Measurements from ENCODE around the gene KRTAP4-7. TPM values are rescaled to one million over a fixed set of nuclear protein-coding genes. Genes with fewer than 3 reads are reported as not detected.
A peak's percentile ranks its signal among the peaks of the same experiment; 100 is the strongest.
"Not testable (repeated sequence)": the region's sequence is repeated elsewhere in the genome, so short reads cannot be mapped to it uniquely, and the experiment has no call there.

KRTAP4-7 gene
- total RNA-seq, 1 donor from 2014 or later, result not detected

GRCh38 chr17:41069031-41069430 lies 14.9 kb upstream of the KRTAP4-7 start:
- Mint-ChIP-seq H3K36me3 (ENCODE audit: low read depth) (no peaks in the 10 kb centered on the region), H3K27ac (ENCODE audit: unreplicated experiment) (no peak overlapping the region), H3K4me3 (ENCODE audit: unreplicated experiment) (no peak overlapping the region), H3K27me3 (ENCODE audit: low read depth) (no peaks in the 10 kb centered on the region), H3K4me1 (ENCODE audit: low read depth) (peaks cover 10% of the 10 kb centered on the region), H3K9me3 (ENCODE audit: low read depth) (no peaks in the 10 kb centered on the region)
- TF ChIP-seq, protein P1, sequence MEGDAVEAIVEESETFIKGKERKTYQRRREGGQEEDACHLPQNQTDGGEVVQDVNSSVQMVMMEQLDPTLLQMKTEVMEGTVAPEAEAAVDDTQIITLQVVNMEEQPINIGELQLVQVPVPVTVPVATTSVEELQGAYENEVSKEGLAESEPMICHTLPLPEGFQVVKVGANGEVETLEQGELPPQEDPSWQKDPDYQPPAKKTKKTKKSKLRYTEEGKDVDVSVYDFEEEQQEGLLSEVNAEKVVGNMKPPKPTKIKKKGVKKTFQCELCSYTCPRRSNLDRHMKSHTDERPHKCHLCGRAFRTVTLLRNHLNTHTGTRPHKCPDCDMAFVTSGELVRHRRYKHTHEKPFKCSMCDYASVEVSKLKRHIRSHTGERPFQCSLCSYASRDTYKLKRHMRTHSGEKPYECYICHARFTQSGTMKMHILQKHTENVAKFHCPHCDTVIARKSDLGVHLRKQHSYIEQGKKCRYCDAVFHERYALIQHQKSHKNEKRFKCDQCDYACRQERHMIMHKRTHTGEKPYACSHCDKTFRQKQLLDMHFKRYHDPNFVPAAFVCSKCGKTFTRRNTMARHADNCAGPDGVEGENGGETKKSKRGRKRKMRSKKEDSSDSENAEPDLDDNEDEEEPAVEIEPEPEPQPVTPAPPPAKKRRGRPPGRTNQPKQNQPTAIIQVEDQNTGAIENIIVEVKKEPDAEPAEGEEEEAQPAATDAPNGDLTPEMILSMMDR (IDR thresholded peaks at IDR 0.05), result no peak
- no peak for DNase-seq (ENCODE audit: low spot score)

DNA sequence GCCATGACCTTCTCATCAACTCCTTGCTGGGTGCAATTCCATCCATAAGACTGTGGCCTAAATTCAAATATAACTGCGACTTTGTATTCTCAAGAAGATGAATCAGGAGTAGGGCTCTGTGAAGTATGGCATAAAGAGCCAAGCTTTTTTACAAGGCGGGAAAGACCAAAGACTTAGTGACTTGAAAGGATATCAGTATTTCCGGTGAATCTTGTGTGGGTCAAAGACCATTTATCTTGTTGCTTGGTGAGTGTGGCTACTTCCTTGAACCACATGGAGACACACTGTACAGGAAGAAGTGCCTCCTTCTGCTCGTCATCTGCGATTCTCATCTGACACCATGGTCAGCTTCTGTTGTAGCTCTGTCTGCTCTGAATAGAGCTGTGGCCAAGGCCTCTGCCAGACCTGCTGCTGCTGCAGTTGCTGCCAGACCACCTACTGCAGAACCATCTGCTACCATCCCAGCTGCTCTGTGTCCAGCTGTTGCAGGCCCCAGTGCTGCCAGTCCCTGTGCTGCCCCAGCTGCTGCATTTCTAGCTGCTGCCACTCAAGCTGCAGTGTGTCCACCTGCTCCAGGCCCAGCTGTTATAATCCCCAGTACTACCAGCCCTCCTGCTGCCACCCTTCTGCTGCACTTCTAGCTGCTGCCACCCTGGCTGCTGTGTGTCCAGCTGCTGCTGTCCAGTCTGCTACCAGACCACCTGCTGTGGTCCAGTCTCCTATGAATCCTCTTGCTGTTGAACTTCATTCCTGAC lies 12.2 kb upstream of the KRTAP4-7 start:
- DNase-seq (ENCODE audit: low spot score), result no peak
- H3K4me3 Mint-ChIP-seq (ENCODE audit: unreplicated experiment), result no peak overlapping the region
- TF ChIP-seq, protein P1 (IDR thresholded peaks at IDR 0.05), result no peak
- no peak overlapping the region for H3K27ac Mint-ChIP-seq (ENCODE audit: unreplicated experiment)
- no peaks in the 10 kb centered on the region for H3K36me3 Mint-ChIP-seq (ENCODE audit: low read depth)
- no peaks in the 10 kb centered on the region for H3K27me3 Mint-ChIP-seq (ENCODE audit: low read depth)
- no peaks in the 10 kb centered on the region for H3K4me1 Mint-ChIP-seq (ENCODE audit: low read depth)
- H3K9me3 Mint-ChIP-seq (ENCODE audit: low read depth), result no peaks in the 10 kb centered on the region

DNA sequence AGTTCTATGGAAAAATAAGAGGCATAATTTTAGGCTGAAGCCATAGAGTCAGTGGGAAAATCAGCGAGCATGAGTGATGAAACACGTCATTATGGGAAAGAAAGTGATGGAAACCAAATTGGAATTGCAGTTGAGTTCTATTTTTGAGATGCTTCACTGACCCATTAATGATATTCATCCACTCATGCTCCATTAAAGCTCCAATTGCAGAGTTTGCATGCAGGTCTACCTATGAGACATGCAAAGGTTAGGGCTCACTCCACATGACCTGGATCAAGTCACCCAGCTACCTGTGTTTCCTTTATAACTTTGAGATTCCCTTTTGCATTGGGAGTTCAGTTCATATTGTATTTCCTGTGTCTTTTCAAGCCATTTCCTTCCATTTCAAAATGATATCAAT lies 10.3 kb upstream of the KRTAP4-7 start:
- no peak overlapping the region for H3K4me3 Mint-ChIP-seq (ENCODE audit: unreplicated experiment)
- no peak overlapping the region for H3K27ac Mint-ChIP-seq (ENCODE audit: unreplicated experiment)
- H3K27me3 Mint-ChIP-seq (ENCODE audit: low read depth), result no peaks in the 10 kb centered on the region
- TF ChIP-seq, protein P1 (IDR thresholded peaks at IDR 0.05), result no peak
- H3K36me3 Mint-ChIP-seq (ENCODE audit: low read depth), result no peaks in the 10 kb centered on the region
- DNase-seq (ENCODE audit: low spot score), result no peak
- H3K9me3 Mint-ChIP-seq (ENCODE audit: low read depth), result no peaks in the 10 kb centered on the region
- H3K4me1 Mint-ChIP-seq (ENCODE audit: low read depth), result no peaks in the 10 kb centered on the region

- Mint-ChIP-seq H3K9me3 (ENCODE audit: low read depth) (no peaks in the 10 kb centered on the region), H3K27ac (ENCODE audit: unreplicated experiment) (no peak overlapping the region), H3K27me3 (ENCODE audit: low read depth) (no peaks in the 10 kb centered on the region), H3K4me3 (ENCODE audit: unreplicated experiment) (no peak overlapping the region), H3K4me1 (ENCODE audit: low read depth) (peaks cover under 1% of the 10 kb centered on the region), H3K36me3 (ENCODE audit: low read depth) (no peaks in the 10 kb centered on the region)
- no peak for DNase-seq (ENCODE audit: low spot score)
- TF ChIP-seq, protein P1 (IDR thresholded peaks at IDR 0.05), result no peak
These were observed 7.2 kb upstream of the KRTAP4-7 start for GRCh38 chr17:41076788-41077187.

GRCh38 chr17:41082626-41083025 lies 1.3 kb upstream of the KRTAP4-7 start:
- TF ChIP-seq, protein P1 (IDR thresholded peaks at IDR 0.05), result no peak
- Mint-ChIP-seq H3K36me3 (ENCODE audit: low read depth) (no peaks in the 10 kb centered on the region), H3K27ac (ENCODE audit: unreplicated experiment) (peak overlapping the region; percentile 67), H3K4me1 (ENCODE audit: low read depth) (peaks cover 24% of the 10 kb centered on the region), H3K9me3 (ENCODE audit: low read depth) (no peaks in the 10 kb centered on the region), H3K27me3 (ENCODE audit: low read depth) (no peaks in the 10 kb centered on the region), H3K4me3 (ENCODE audit: unreplicated experiment) (no peak overlapping the region)
- DNase-seq (ENCODE audit: low spot score), result no peak

DNA sequence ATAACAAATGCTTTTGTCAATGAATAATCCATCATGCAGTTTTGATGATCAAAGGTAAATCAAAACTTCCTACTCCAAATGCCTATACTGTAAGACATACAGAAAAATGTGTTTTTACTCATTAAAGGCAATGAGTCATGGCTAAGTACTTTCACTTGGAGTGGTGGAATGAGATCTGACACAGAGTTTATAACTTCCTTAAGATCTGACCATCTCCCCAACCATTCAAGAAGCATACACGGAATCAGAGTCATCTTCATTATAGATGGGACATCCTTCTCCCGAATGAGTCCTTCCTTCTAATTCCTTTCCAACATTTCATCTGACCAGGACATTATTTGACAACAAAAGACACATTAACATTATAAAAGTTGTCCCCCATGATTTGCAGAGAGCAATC lies 523 bp upstream of the KRTAP4-7 start:
- not testable (repeated sequence) for H3K9me3 Mint-ChIP-seq (ENCODE audit: low read depth); DNase-seq (ENCODE audit: low spot score); H3K27me3 Mint-ChIP-seq (ENCODE audit: low read depth); H3K4me3 Mint-ChIP-seq (ENCODE audit: unreplicated experiment); H3K27ac Mint-ChIP-seq (ENCODE audit: unreplicated experiment); H3K36me3 Mint-ChIP-seq (ENCODE audit: low read depth)
- peaks cover 24% of the 10 kb centered on the region for H3K4me1 Mint-ChIP-seq (ENCODE audit: low read depth)

- not testable (repeated sequence) for DNase-seq (ENCODE audit: low spot score); H3K36me3 Mint-ChIP-seq (ENCODE audit: low read depth); H3K4me3 Mint-ChIP-seq (ENCODE audit: unreplicated experiment); H3K27ac Mint-ChIP-seq (ENCODE audit: unreplicated experiment); H3K4me1 Mint-ChIP-seq (ENCODE audit: low read depth); H3K9me3 Mint-ChIP-seq (ENCODE audit: low read depth); H3K27me3 Mint-ChIP-seq (ENCODE audit: low read depth)
These were observed 4.9 kb downstream of the KRTAP4-7 start for GRCh38 chr17:41088760-41089352.

Data from chondrocyte (in vitro differentiated cells).